ENCODE measurements around the gene LCTL.
"Not testable (repeated sequence)": the region's sequence is repeated elsewhere in the genome, so short reads cannot be mapped to it uniquely, and the experiment has no call there.

Gene LCTL

GRCh38 chr15:66598095-66598815, 32.5 kb upstream of the LCTL start:
- FAIRE-seq (no peak), DNase-seq (ENCODE audit: insufficient read length, low spot score) (no peak)
- TF ChIP-seq POLR2A (IDR thresholded peaks at IDR 0.05; ENCODE audit: low read depth, low read length): no peak

GRCh38 chr15:66595931-66596545, 30.2 kb upstream of the LCTL start:
- TF ChIP-seq POLR2A (IDR thresholded peaks at IDR 0.05; ENCODE audit: low read depth, low read length): no peak
- no peak for FAIRE-seq
- DNase-seq (ENCODE audit: insufficient read length, low spot score): no peak

- no peak for TF ChIP-seq POLR2A (IDR thresholded peaks at IDR 0.05; ENCODE audit: low read depth, low read length)
- FAIRE-seq: no peak
- DNase-seq (ENCODE audit: insufficient read length, low spot score): no peak
These were observed 29.5 kb upstream of the LCTL start for GRCh38 chr15:66595332-66595731.

GRCh38 chr15:66594836-66595235, 29.0 kb upstream of the LCTL start:
- no peak for DNase-seq (ENCODE audit: insufficient read length, low spot score)
- no peak for FAIRE-seq
- no peak for TF ChIP-seq POLR2A (IDR thresholded peaks at IDR 0.05; ENCODE audit: low read depth, low read length)

- TF ChIP-seq POLR2A (IDR thresholded peaks at IDR 0.05; ENCODE audit: low read depth, low read length): no peak
- no peak for FAIRE-seq
- DNase-seq (ENCODE audit: insufficient read length, low spot score): no peak
These were observed 28.5 kb upstream of the LCTL start for GRCh38 chr15:66594344-66594743.

- TF ChIP-seq POLR2A (IDR thresholded peaks at IDR 0.05; ENCODE audit: low read depth, low read length): no peak
- DNase-seq (ENCODE audit: insufficient read length, low spot score): no peak
- FAIRE-seq: no peak
These were observed 27.5 kb upstream of the LCTL start for GRCh38 chr15:66593219-66593780.

GRCh38 chr15:66592505-66593218, 26.9 kb upstream of the LCTL start:
- TF ChIP-seq POLR2A (IDR thresholded peaks at IDR 0.05; ENCODE audit: low read depth, low read length): no peak
- FAIRE-seq (no peak), DNase-seq (ENCODE audit: insufficient read length, low spot score) (no peak)

- FAIRE-seq (no peak), DNase-seq (ENCODE audit: insufficient read length, low spot score) (no peak)
- TF ChIP-seq POLR2A (IDR thresholded peaks at IDR 0.05; ENCODE audit: low read depth, low read length): no peak
These were observed 25.6 kb upstream of the LCTL start for GRCh38 chr15:66591322-66591862.

- no peak for TF ChIP-seq POLR2A (IDR thresholded peaks at IDR 0.05; ENCODE audit: low read depth, low read length)
- FAIRE-seq (no peak), DNase-seq (ENCODE audit: insufficient read length, low spot score) (no peak)
These were observed 24.6 kb upstream of the LCTL start for GRCh38 chr15:66590435-66590834.

GRCh38 chr15:66589429-66589828, 23.6 kb upstream of the LCTL start:
- not testable (repeated sequence) for FAIRE-seq; DNase-seq (ENCODE audit: insufficient read length, low spot score)

GRCh38 chr15:66588971-66589370, 23.2 kb upstream of the LCTL start:
- no peak for DNase-seq (ENCODE audit: insufficient read length, low spot score)
- no peak for FAIRE-seq
- TF ChIP-seq POLR2A (IDR thresholded peaks at IDR 0.05; ENCODE audit: low read depth, low read length): no peak

GRCh38 chr15:66588537-66588936, 22.7 kb upstream of the LCTL start:
- no peak for TF ChIP-seq POLR2A (IDR thresholded peaks at IDR 0.05; ENCODE audit: low read depth, low read length)
- FAIRE-seq (no peak), DNase-seq (ENCODE audit: insufficient read length, low spot score) (no peak)

- no peak for TF ChIP-seq POLR2A (IDR thresholded peaks at IDR 0.05; ENCODE audit: low read depth, low read length)
- no peak for FAIRE-seq
- DNase-seq (ENCODE audit: insufficient read length, low spot score): no peak
These were observed 22.0 kb upstream of the LCTL start for GRCh38 chr15:66587749-66588148.

- DNase-seq (ENCODE audit: insufficient read length, low spot score) (no peak), FAIRE-seq (no peak)
- TF ChIP-seq POLR2A (IDR thresholded peaks at IDR 0.05; ENCODE audit: low read depth, low read length): no peak
These were observed 21.2 kb upstream of the LCTL start for GRCh38 chr15:66587020-66587419.

Measured in H54 (cell line).